Panc1 (cell line): ENCODE data around the gene SLCO3A1. TPM values are rescaled to one million over a fixed set of nuclear protein-coding genes. Genes with fewer than 3 reads are reported as not detected.

ENCODE experiments used
- ATAC-seq: fragments of 200-7000 bp; cut with Tn5 transposase; 2 replicates; pipeline ENCODE4 v1.9.1; 2020; ENCODE audit warnings: mild to moderate bottlenecking, moderate library complexity
- BruUV-seq: library from RNA; stranded (reverse); fragments of 400-500 nt; replicated peaks from 2 replicates; lab custom pipeline; 2021; lab: Mats Ljungman, UMichigan
- CTCF ChIA-PET: fragments of 300-600 bp; sonication (Branson Sonifier 250); formaldehyde crosslinking; loops from one replicate; lab custom pipeline; 2022; ENCODE audit warnings: antibody characterized with exemption; lab: Charles Lee
- POLR2A ChIA-PET: fragments of 300-600 bp; sonication (Branson Sonifier 250); formaldehyde crosslinking; loops from one replicate; lab custom pipeline; 2022; ENCODE audit warnings: antibody characterized with exemption; lab: Charles Lee
- DNase-seq: peaks from one replicate; pipeline ENCODE4 v3.0.0-alpha.2; 2010; ENCODE audit warnings: low read depth, low spot score
- H3K27ac ChIP-seq: 2 replicates; pipeline ENCODE4 v1.5.1; 2011; ENCODE audit warnings: mild to moderate bottlenecking, low read length, inconsistent platforms
- H3K27me3 ChIP-seq: fragments of 200-500 bp; sonication (Bioruptor generic); 2 replicates; pipeline ENCODE4 v1.6.0; 2014; ENCODE audit warnings: low read length, inconsistent platforms; ENCODE audit not compliant: control insufficient read depth, insufficient read depth
- H3K36me3 ChIP-seq: fragments of 200-500 bp; sonication (Bioruptor generic); 2 replicates; pipeline ENCODE4 v1.5.1; 2014; ENCODE audit warnings: inconsistent platforms, mild to moderate bottlenecking, low read length, moderate library complexity; ENCODE audit not compliant: control insufficient read depth, insufficient read depth
- H3K4me1 ChIP-seq: 2 replicates; pipeline ENCODE4 v1.5.1; 2011; ENCODE audit warnings: inconsistent platforms, mild to moderate bottlenecking, low read length, moderate library complexity; ENCODE audit not compliant: control insufficient read depth, insufficient read depth
- H3K4me3 ChIP-seq, 2 experiments: 2 replicates each; pipeline ENCODE4 v1.5.1; 2011 to 2012; ENCODE audit warnings: low read depth in 2 of 2, low read length in 2 of 2, mild to moderate bottlenecking in 2 of 2, inconsistent platforms in 1 of 2, moderate library complexity in 1 of 2
- H3K9me3 ChIP-seq: fragments of 200-500 bp; sonication (Bioruptor generic); 2 replicates; pipeline ENCODE4 v1.5.1; 2014; ENCODE audit warnings: low read depth, mild to moderate bottlenecking, inconsistent platforms, low read length, moderate library complexity; ENCODE audit not compliant: control insufficient read depth, insufficient read depth
- CTCF ChIP-seq: fragments of 450-650 bp; IDR thresholded peaks from 2 replicates; pipeline ENCODE4 v1.5.1; 2017; ENCODE audit warnings: mild to moderate bottlenecking
- POLR2AphosphoS5 ChIP-seq: IDR thresholded peaks from 2 replicates; pipeline ENCODE4 v1.6.1; 2012; ENCODE audit warnings: mild to moderate bottlenecking, low read depth, low read length, moderate library complexity
- REST ChIP-seq, 2 experiments: IDR thresholded peaks; 2 replicates each; pipeline ENCODE4 v1.6.1; 2011 to 2012; ENCODE audit warnings: low read depth in 2 of 2, control low read depth in 1 of 2, low read length in 1 of 2, mild to moderate bottlenecking in 1 of 2, moderate library complexity in 1 of 2; ENCODE audit not compliant: insufficient read depth in 1 of 2
- SIN3A ChIP-seq: IDR thresholded peaks from 2 replicates; pipeline ENCODE4 v1.6.1; 2012; ENCODE audit warnings: low read depth, mild to moderate bottlenecking, low read length, moderate library complexity, borderline replicate concordance; ENCODE audit not compliant: insufficient read depth
- TCF7L2 ChIP-seq: IDR thresholded peaks from 2 replicates; pipeline ENCODE4 v1.6.1; 2011; ENCODE audit warnings: mild to moderate bottlenecking, low read depth, low read length, inconsistent platforms
- in situ Hi-C: cut with HindIII; loops from 2 replicates; pipeline ENCODE4 v1.10.0; 2016; ENCODE audit warnings: low sequenced_read_pairs, low pct_unique_long_range_greater_than_20kb
- intact Hi-C: fragments of 100-400 bp; cut with micrococcal nuclease; formaldehyde crosslinking; loops from one replicate; pipeline ENCODE4 v1.10.0; 2022; ENCODE audit not compliant: unreplicated experiment
- total RNA-seq: library from RNA; stranded (reverse); gene quantifications from one replicate; pipeline ENCODE4 v1.2.1, GENCODE V29; 2021; ENCODE audit not compliant: unreplicated experiment

SLCO3A1 gene
- total RNA-seq, 1 experiment from 2014 or later = 20.6 TPM

- in situ Hi-C loops = no loop called here
- ChIA-PET POLR2A (no interaction called here), CTCF (no interaction called here)
- no TSS peak for BruUV-seq
- no peak for ATAC-seq
- Histone ChIP-seq H3K4me3 (no peak overlapping the region), H3K4me1 (no peaks in the 10 kb centered on the region), H3K9me3 (no peaks in the 10 kb centered on the region), H3K27me3 (no peaks in the 10 kb centered on the region), H3K36me3 (no peaks in the 10 kb centered on the region), H3K27ac (no peak overlapping the region)
- no peak for DNase-seq
- TF ChIP-seq REST (IDR thresholded peaks at IDR 0.05; ENCODE audit: insufficient read depth in 1 of 2, low read depth in 2 of 2, low read length in 1 of 2) (no peak), POLR2AphosphoS5 (no peak), TCF7L2 (no peak), CTCF (no peak), SIN3A (no peak)
- intact Hi-C loops = no loop called here
Measured at GRCh38 chr15:92123962-92124656, 270.6 kb downstream of the SLCO3A1 start.

GRCh38 chr15:92124657-92125010 is 271.1 kb downstream of the SLCO3A1 start:
- DNase-seq = no peak
- intact Hi-C loops = no loop called here
- in situ Hi-C loops = no loop called here
- Histone ChIP-seq H3K4me1 (no peaks in the 10 kb centered on the region), H3K27me3 (no peaks in the 10 kb centered on the region), H3K27ac (no peak overlapping the region), H3K9me3 (no peaks in the 10 kb centered on the region), H3K4me3 (no peak overlapping the region), H3K36me3 (no peaks in the 10 kb centered on the region)
- TF ChIP-seq POLR2AphosphoS5 (no peak), CTCF (no peak), TCF7L2 (no peak), REST (IDR thresholded peaks at IDR 0.05; ENCODE audit: insufficient read depth in 1 of 2, low read depth in 2 of 2, low read length in 1 of 2) (no peak), SIN3A (no peak)
- ATAC-seq = no peak
- POLR2A ChIA-PET = no interaction called here
- CTCF ChIA-PET = no interaction called here
- no TSS peak for BruUV-seq
